Astrocyte (in vitro differentiated cells and primary cell): ENCODE measurements around the gene TOP1. TPM values are rescaled to one million over a fixed set of nuclear protein-coding genes. Genes with fewer than 3 reads are reported as not detected.

Source experiments
- DNase-seq: peaks from one replicate; pipeline ENCODE4 v3.0.0-alpha.2; 2010; ENCODE audit warnings: low read depth
- FAIRE-seq: peaks from 2 replicates; lab custom pipeline; 2011; peaks lifted over from hg19 to GRCh38; lab: Jason Lieb, UNC
- H2AFZ ChIP-seq: 2 replicates; pipeline ENCODE4 v1.6.0; 2012; ENCODE audit warnings: low read depth, low read length, inconsistent platforms
- H3K27ac ChIP-seq: 2 replicates; pipeline ENCODE4 v1.5.1; 2011; ENCODE audit warnings: low read depth, low read length, inconsistent platforms
- H3K27me3 ChIP-seq: 2 replicates; pipeline ENCODE4 v1.6.0; 2011; ENCODE audit warnings: low read length, inconsistent platforms; ENCODE audit not compliant: insufficient read depth
- H3K36me3 ChIP-seq: 2 replicates; pipeline ENCODE4 v1.5.1; 2011; ENCODE audit warnings: low read length, inconsistent platforms; ENCODE audit not compliant: insufficient read depth
- H3K4me1 ChIP-seq: 2 replicates; pipeline ENCODE4 v1.5.1; 2011; ENCODE audit warnings: low read length, inconsistent platforms; ENCODE audit not compliant: insufficient read depth
- H3K4me2 ChIP-seq: 2 replicates; pipeline ENCODE4 v1.6.0; 2012; ENCODE audit warnings: low read length, inconsistent platforms
- H3K4me3 ChIP-seq: 2 replicates; pipeline ENCODE4 v1.5.1; 2011; ENCODE audit warnings: low read depth, mild to moderate bottlenecking, low read length, inconsistent platforms; ENCODE audit not compliant: insufficient read depth
- H3K79me2 ChIP-seq: 2 replicates; pipeline ENCODE4 v1.6.0; 2012; ENCODE audit warnings: mild to moderate bottlenecking, low read length, inconsistent platforms; ENCODE audit not compliant: insufficient read depth
- H3K9ac ChIP-seq: 2 replicates; pipeline ENCODE4 v1.6.0; 2012; ENCODE audit warnings: mild to moderate bottlenecking, low read length, inconsistent platforms
- H3K9me3 ChIP-seq: 2 replicates; pipeline ENCODE4 v1.5.1; 2012; ENCODE audit warnings: low read depth, mild to moderate bottlenecking, low read length, inconsistent platforms; ENCODE audit not compliant: insufficient read depth
- H4K20me1 ChIP-seq: 2 replicates; pipeline ENCODE4 v1.6.0; 2012; ENCODE audit warnings: low read length, inconsistent platforms; ENCODE audit not compliant: insufficient read depth
- H3K27ac Mint-ChIP-seq: one replicate; pipeline ENCODE4 v1.8.0; 2021; ENCODE audit warnings: mild to moderate bottlenecking, mixed read lengths; ENCODE audit not compliant: unreplicated experiment
- H3K27me3 Mint-ChIP-seq: one replicate; pipeline ENCODE4 v1.8.0; 2021; ENCODE audit warnings: low read depth, mixed read lengths; ENCODE audit not compliant: unreplicated experiment
- H3K36me3 Mint-ChIP-seq: one replicate; pipeline ENCODE4 v1.8.0; 2021; ENCODE audit warnings: low read depth, mixed read lengths; ENCODE audit not compliant: unreplicated experiment
- H3K4me1 Mint-ChIP-seq: one replicate; pipeline ENCODE4 v1.8.0; 2021; ENCODE audit warnings: low read depth, mixed read lengths; ENCODE audit not compliant: unreplicated experiment
- H3K4me3 Mint-ChIP-seq: one replicate; pipeline ENCODE4 v1.8.0; 2021; ENCODE audit warnings: mild to moderate bottlenecking, moderate library complexity, mixed read lengths; ENCODE audit not compliant: unreplicated experiment
- H3K9me3 Mint-ChIP-seq: one replicate; pipeline ENCODE4 v1.8.0; 2021; ENCODE audit warnings: mild to moderate bottlenecking, mixed read lengths; ENCODE audit not compliant: unreplicated experiment
- EZH2 ChIP-seq: IDR thresholded peaks from 2 replicates; pipeline ENCODE4 v1.6.1; 2012; ENCODE audit warnings: mild to moderate bottlenecking, low read length, inconsistent platforms; ENCODE audit not compliant: insufficient read depth
- total RNA-seq: library from RNA; stranded (reverse); gene quantifications from 2 replicates; pipeline ENCODE4 v1.2.1, GENCODE V29; 2021
- TF ChIP-seq, protein P1 (sequence below): IDR thresholded peaks from 2 replicates; pipeline ENCODE4 v1.5.1; 2011; ENCODE audit warnings: low read depth, mild to moderate bottlenecking, inconsistent platforms, low read length, moderate library complexity; ENCODE audit not compliant: insufficient read depth

TOP1 gene
- total RNA-seq, 1 donor from 2014 or later: 63.5 TPM

DNA sequence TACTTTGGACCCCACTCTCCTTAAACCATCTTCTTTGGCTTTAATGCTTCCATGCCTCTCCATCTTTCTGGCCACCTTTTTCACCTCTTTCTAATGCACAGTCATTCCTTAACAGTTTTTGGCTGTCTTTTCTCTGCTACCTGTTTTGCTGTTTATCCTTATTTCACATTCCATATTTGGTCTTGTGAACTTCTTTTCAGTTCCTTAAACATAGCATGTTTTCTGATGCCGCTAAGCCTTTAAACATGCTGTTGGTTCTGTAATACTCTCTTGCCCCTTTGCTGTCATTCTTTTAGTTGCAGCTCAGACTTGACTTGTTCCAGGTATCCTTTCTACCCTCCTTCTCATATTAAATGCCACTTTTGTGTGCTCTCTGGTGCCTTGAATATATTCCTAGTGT is 35.8 kb downstream of the TOP1 start:
- peaks cover 92% of the 10 kb centered on the region for H3K79me2 ChIP-seq
- H3K27me3 ChIP-seq: no peaks in the 10 kb centered on the region
- H2AFZ ChIP-seq: no peak overlapping the region
- H3K9me3 ChIP-seq: no peaks in the 10 kb centered on the region
- H3K4me1 ChIP-seq: no peaks in the 10 kb centered on the region
- no peaks in the 10 kb centered on the region for H3K27me3 Mint-ChIP-seq
- TF ChIP-seq, protein P1, sequence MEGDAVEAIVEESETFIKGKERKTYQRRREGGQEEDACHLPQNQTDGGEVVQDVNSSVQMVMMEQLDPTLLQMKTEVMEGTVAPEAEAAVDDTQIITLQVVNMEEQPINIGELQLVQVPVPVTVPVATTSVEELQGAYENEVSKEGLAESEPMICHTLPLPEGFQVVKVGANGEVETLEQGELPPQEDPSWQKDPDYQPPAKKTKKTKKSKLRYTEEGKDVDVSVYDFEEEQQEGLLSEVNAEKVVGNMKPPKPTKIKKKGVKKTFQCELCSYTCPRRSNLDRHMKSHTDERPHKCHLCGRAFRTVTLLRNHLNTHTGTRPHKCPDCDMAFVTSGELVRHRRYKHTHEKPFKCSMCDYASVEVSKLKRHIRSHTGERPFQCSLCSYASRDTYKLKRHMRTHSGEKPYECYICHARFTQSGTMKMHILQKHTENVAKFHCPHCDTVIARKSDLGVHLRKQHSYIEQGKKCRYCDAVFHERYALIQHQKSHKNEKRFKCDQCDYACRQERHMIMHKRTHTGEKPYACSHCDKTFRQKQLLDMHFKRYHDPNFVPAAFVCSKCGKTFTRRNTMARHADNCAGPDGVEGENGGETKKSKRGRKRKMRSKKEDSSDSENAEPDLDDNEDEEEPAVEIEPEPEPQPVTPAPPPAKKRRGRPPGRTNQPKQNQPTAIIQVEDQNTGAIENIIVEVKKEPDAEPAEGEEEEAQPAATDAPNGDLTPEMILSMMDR: no peak
- TF ChIP-seq EZH2: no peak
- H3K36me3 Mint-ChIP-seq: peaks cover 22% of the 10 kb centered on the region
- H3K4me3 ChIP-seq: no peak overlapping the region
- peaks cover 30% of the 10 kb centered on the region for H3K36me3 ChIP-seq
- H3K4me2 ChIP-seq: no peak overlapping the region
- H3K27ac ChIP-seq: no peak overlapping the region
- H3K9me3 Mint-ChIP-seq: no peaks in the 10 kb centered on the region
- FAIRE-seq (no peak), DNase-seq (no peak)
- H3K4me3 Mint-ChIP-seq: no peak overlapping the region
- H3K4me1 Mint-ChIP-seq: peaks cover 3% of the 10 kb centered on the region
- H3K27ac Mint-ChIP-seq: no peak overlapping the region
- H3K9ac ChIP-seq: no peak overlapping the region
- H4K20me1 ChIP-seq: peaks cover 73% of the 10 kb centered on the region

DNA sequence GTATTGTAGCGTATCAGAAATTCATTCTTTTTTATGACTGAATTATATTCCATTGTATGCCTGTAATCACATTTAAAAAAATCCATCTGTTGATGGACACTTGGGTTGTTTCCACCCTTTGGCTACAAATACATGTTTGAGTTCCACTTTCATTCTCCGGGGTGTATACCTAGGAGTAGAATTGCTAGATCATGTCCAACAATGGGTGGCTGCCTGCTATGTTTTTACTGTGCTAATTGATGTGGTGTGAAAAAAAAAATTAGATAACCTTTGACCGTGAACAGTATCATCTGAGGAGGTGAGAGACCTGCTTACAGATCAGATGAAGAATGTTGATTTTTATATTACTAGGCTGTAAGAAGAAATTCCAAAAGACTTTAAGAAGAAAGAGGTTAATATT is 37.1 kb downstream of the TOP1 start:
- Mint-ChIP-seq H3K4me1 (no peaks in the 10 kb centered on the region), H3K27ac (no peak overlapping the region), H3K27me3 (no peaks in the 10 kb centered on the region), H3K9me3 (no peaks in the 10 kb centered on the region), H3K4me3 (no peak overlapping the region), H3K36me3 (peaks cover 23% of the 10 kb centered on the region)
- Histone ChIP-seq H4K20me1 (peaks cover 73% of the 10 kb centered on the region), H2AFZ (no peak overlapping the region), H3K27ac (no peak overlapping the region), H3K4me2 (no peak overlapping the region), H3K9me3 (no peaks in the 10 kb centered on the region), H3K4me1 (no peaks in the 10 kb centered on the region), H3K79me2 (peaks cover 92% of the 10 kb centered on the region), H3K36me3 (peaks cover 30% of the 10 kb centered on the region), H3K27me3 (no peaks in the 10 kb centered on the region), H3K4me3 (no peak overlapping the region), H3K9ac (no peak overlapping the region)
- no peak for DNase-seq
- TF ChIP-seq, protein P1: no peak
- no peak for TF ChIP-seq EZH2
- FAIRE-seq: no peak

- FAIRE-seq (no peak), DNase-seq (no peak)
- Mint-ChIP-seq H3K27me3 (no peaks in the 10 kb centered on the region), H3K4me1 (peaks cover 16% of the 10 kb centered on the region), H3K36me3 (peaks cover 20% of the 10 kb centered on the region), H3K27ac (no peak overlapping the region), H3K4me3 (no peak overlapping the region), H3K9me3 (no peaks in the 10 kb centered on the region)
- no peak overlapping the region for H3K4me3 ChIP-seq
- no peaks in the 10 kb centered on the region for H3K9me3 ChIP-seq
- peaks cover 90% of the 10 kb centered on the region for H3K79me2 ChIP-seq
- H3K4me1 ChIP-seq: peaks cover 17% of the 10 kb centered on the region
- no peak overlapping the region for H3K27ac ChIP-seq
- H3K27me3 ChIP-seq: no peaks in the 10 kb centered on the region
- H4K20me1 ChIP-seq: peaks cover 70% of the 10 kb centered on the region
- no peak overlapping the region for H3K4me2 ChIP-seq
- H3K36me3 ChIP-seq: peaks cover 12% of the 10 kb centered on the region
- H2AFZ ChIP-seq: no peak overlapping the region
- H3K9ac ChIP-seq: no peak overlapping the region
- no peak for TF ChIP-seq EZH2
- TF ChIP-seq, protein P1: no peak
Measured at GRCh38 chr20:41068806-41069205, 40.2 kb downstream of the TOP1 start.
